ENCODE measurements around the gene MYRIP. TPM values are rescaled to one million over a fixed set of nuclear protein-coding genes. Genes with fewer than 3 reads are reported as not detected.

Gene MYRIP
- total and polyA plus RNA-seq, 10 of the 15 experiments (the other 5 are each of a cell fraction or from before 2014, with no cell fraction given), result 0.03 to 0.08 (median 0.04) TPM; not detected in 6

DNA sequence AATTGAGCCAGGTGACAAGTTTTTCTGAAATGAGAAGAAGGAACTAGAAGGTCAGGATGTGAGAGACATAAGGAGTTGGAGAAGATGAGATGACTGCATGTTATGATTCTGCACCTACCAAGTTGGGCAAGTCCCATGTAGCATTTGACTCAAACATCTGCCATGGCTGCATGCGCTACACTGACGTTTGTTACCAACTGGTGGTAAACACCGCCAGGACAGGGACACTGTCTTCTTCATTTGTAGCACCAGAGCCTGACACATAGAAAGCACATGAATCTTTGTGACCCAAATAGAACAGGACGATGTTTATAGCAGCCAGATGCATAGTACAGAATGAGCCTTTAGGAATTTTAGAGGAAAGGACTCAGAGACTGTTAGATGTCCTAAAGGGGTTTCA is 236.7 kb downstream of the MYRIP start:
- H2AFZ ChIP-seq (ENCODE audit: control insufficient read depth, low read depth, low read length), result no peak overlapping the region
- H3K27me3 ChIP-seq (replicated peaks in 1 of 2; ENCODE audit: control insufficient read depth in 2 of 2, insufficient read depth in 2 of 2, low read length in 1 of 2), result no peaks in the 10 kb centered on the region; a peak in 1 of 4 replicates
- CTCF ChIA-PET, result no interaction called here
- RAD21 ChIA-PET (ENCODE audit: unreplicated experiment), result no interaction called here
- POLR2A ChIA-PET, result no interaction called here
- WGBS (ENCODE audit: insufficient coverage, insufficient replicate concordance, low lambda C conversion rate, missing lambda C conversion rate), result 69% methylated on average over 4 of the region's 4 CpGs
- no peaks in the 10 kb centered on the region for H3K4me1 ChIP-seq (ENCODE audit: control insufficient read depth, insufficient read depth, low read length)
- H3K9ac ChIP-seq (ENCODE audit: control insufficient read depth, insufficient read depth, low read length), result no peak overlapping the region
- no peak overlapping the region for H3K27ac ChIP-seq (ENCODE audit: control insufficient read depth, insufficient read depth)
- FAIRE-seq (no peak), DNase-seq (ENCODE audit: low read depth, low spot score) (no peak), ATAC-seq (no peak)
- no peak overlapping the region for H3K4me3 ChIP-seq
- no peaks in the 10 kb centered on the region for H3K36me3 ChIP-seq (ENCODE audit: control insufficient read depth in 2 of 2, insufficient read depth in 2 of 2, low read length in 1 of 2)
- in situ Hi-C loops (cut with MboI), result no loop called here
- TF ChIP-seq SIX5 (IDR thresholded peaks at IDR 0.05; ENCODE audit: low read depth, low read length, severe bottlenecking), result no peak
- TF ChIP-seq RCOR1 (conservative IDR thresholded peaks at IDR 0.05; ENCODE audit: low read depth, low read length), result no peak
- no peak for TF ChIP-seq YBX1 (IDR thresholded peaks at IDR 0.05)
- no peak for TF ChIP-seq MYB (IDR thresholded peaks at IDR 0.05; ENCODE audit: borderline replicate concordance, low read depth, low read length)
- no peak for TF ChIP-seq SMARCA5 (IDR thresholded peaks at IDR 0.05)
- TF ChIP-seq NR2F1 (conservative IDR thresholded peaks at IDR 0.05), result no peak
- TF ChIP-seq ZNF207 (IDR thresholded peaks at IDR 0.05; ENCODE audit: borderline replicate concordance), result no peak
- TF ChIP-seq EP300 (IDR thresholded peaks at IDR 0.05; ENCODE audit: borderline replicate concordance in 1 of 2, control insufficient read depth in 1 of 2, low read depth in 2 of 2, low read length in 2 of 2), result no peak
- no peak for TF ChIP-seq POLR2AphosphoS5 (IDR thresholded peaks at IDR 0.05; ENCODE audit: low read length)
- no peak for TF ChIP-seq ZBTB40 (IDR thresholded peaks at IDR 0.05; ENCODE audit: borderline replicate concordance)
- no peak for TF ChIP-seq PAX8 (IDR thresholded peaks at IDR 0.05)
- TF ChIP-seq RAD51 (IDR thresholded peaks at IDR 0.05), result no peak
- no peak for TF ChIP-seq SRF (IDR thresholded peaks at IDR 0.05; ENCODE audit: low read depth in 2 of 2, low read length in 2 of 2)
- no peak for TF ChIP-seq SP1 (IDR thresholded peaks at IDR 0.05; ENCODE audit: low read depth, low read length)
- TF ChIP-seq, protein P1, sequence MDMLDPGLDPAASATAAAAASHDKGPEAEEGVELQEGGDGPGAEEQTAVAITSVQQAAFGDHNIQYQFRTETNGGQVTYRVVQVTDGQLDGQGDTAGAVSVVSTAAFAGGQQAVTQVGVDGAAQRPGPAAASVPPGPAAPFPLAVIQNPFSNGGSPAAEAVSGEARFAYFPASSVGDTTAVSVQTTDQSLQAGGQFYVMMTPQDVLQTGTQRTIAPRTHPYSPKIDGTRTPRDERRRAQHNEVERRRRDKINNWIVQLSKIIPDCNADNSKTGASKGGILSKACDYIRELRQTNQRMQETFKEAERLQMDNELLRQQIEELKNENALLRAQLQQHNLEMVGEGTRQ (IDR thresholded peaks at IDR 0.05; ENCODE audit: borderline replicate concordance, low read depth, low read length), result no peak
- TF ChIP-seq ZSCAN29 (IDR thresholded peaks at IDR 0.05), result no peak
- TF ChIP-seq, protein P2, sequence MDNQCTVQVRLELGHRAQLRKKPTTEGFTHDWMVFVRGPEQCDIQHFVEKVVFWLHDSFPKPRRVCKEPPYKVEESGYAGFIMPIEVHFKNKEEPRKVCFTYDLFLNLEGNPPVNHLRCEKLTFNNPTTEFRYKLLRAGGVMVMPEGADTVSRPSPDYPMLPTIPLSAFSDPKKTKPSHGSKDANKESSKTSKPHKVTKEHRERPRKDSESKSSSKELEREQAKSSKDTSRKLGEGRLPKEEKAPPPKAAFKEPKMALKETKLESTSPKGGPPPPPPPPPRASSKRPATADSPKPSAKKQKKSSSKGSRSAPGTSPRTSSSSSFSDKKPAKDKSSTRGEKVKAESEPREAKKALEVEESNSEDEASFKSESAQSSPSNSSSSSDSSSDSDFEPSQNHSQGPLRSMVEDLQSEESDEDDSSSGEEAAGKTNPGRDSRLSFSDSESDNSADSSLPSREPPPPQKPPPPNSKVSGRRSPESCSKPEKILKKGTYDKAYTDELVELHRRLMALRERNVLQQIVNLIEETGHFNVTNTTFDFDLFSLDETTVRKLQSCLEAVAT (IDR thresholded peaks at IDR 0.05), result no peak
- no peaks in the 10 kb centered on the region for H4K20me1 ChIP-seq (ENCODE audit: control insufficient read depth, insufficient read depth)
- no peaks in the 10 kb centered on the region for H3K79me2 ChIP-seq (ENCODE audit: control insufficient read depth, insufficient read depth, low read length)
- no peak overlapping the region for H3K4me2 ChIP-seq (ENCODE audit: control insufficient read depth, insufficient read depth)
- no peaks in the 10 kb centered on the region for H3K9me3 ChIP-seq (replicated peaks; ENCODE audit: control insufficient read depth, insufficient read depth, low read length)
- intact Hi-C loops (cut with micrococcal nuclease; ENCODE audit: unreplicated experiment), result no loop called here
- SMC1A ChIA-PET (ENCODE audit: uncharacterized antibody, unreplicated experiment), result no interaction called here
- BruUV-seq (replicated peaks), result no TSS peak

All from GM12878 (cell line).